GM12878 (cell line): ENCODE data around the gene SERTAD1. TPM values are rescaled to one million over a fixed set of nuclear protein-coding genes. Genes with fewer than 3 reads are reported as not detected.

Experiments
- ATF7 ChIP-seq: fragments of 450-650 bp; IDR thresholded peaks from 2 replicates; pipeline ENCODE4 v1.6.1; 2016; ENCODE audit warnings: low read depth, mild to moderate bottlenecking
- CHD2 ChIP-seq: IDR thresholded peaks from 2 replicates; pipeline ENCODE4 v1.6.1; 2011; ENCODE audit warnings: low read depth, low read length, improper control_type of control experiment, borderline replicate concordance
- E4F1 ChIP-seq: fragments of 450-650 bp; IDR thresholded peaks from 2 replicates; pipeline ENCODE4 v1.6.1; 2018; ENCODE audit warnings: borderline replicate concordance, mild to moderate bottlenecking; ENCODE audit not compliant: partially characterized antibody
- HDGF ChIP-seq: fragments of 450-650 bp; IDR thresholded peaks from 2 replicates; pipeline ENCODE4 v1.6.1; 2016; ENCODE audit warnings: antibody characterized with exemption
- IKZF2 ChIP-seq, 2 experiments: fragments of 450-650 bp; IDR thresholded peaks; 2 replicates each; pipeline ENCODE4 v1.6.1; 2017; ENCODE audit warnings: mild to moderate bottlenecking in 2 of 2, moderate library complexity in 2 of 2
- JUNB ChIP-seq: IDR thresholded peaks from 2 replicates; pipeline ENCODE4 v1.6.1; 2016; ENCODE audit warnings: antibody characterized with exemption, mild to moderate bottlenecking
- KLF5 ChIP-seq: fragments of 450-650 bp; IDR thresholded peaks from 2 replicates; pipeline ENCODE4 v1.6.1; 2014; ENCODE audit warnings: mild to moderate bottlenecking; ENCODE audit not compliant: partially characterized antibody
- MEF2A ChIP-seq: IDR thresholded peaks from 2 replicates; pipeline ENCODE4 v1.6.1; 2011; ENCODE audit warnings: low read depth, mild to moderate bottlenecking, low read length, moderate library complexity; ENCODE audit not compliant: insufficient read depth
- RAD21 ChIP-seq: IDR thresholded peaks from 2 replicates; pipeline ENCODE4 v1.6.1; 2011; ENCODE audit warnings: mild to moderate bottlenecking, low read depth, low read length, moderate library complexity; ENCODE audit not compliant: insufficient read depth
- RELB ChIP-seq: fragments of 450-650 bp; IDR thresholded peaks from 2 replicates; pipeline ENCODE4 v1.6.1; 2017; ENCODE audit warnings: low read depth, mild to moderate bottlenecking, moderate library complexity
- SIN3A ChIP-seq: IDR thresholded peaks from 2 replicates; pipeline ENCODE4 v1.6.1; 2012; ENCODE audit warnings: low read depth, low read length, improper control_type of control experiment
- SMARCA5 ChIP-seq: fragments of 450-650 bp; IDR thresholded peaks from 2 replicates; pipeline ENCODE4 v1.6.1; 2017; ENCODE audit warnings: mild to moderate bottlenecking
- TCF12 ChIP-seq: IDR thresholded peaks from 2 replicates; pipeline ENCODE4 v1.6.1; 2011; ENCODE audit warnings: low read depth, mild to moderate bottlenecking, low read length
- TCF7 ChIP-seq: IDR thresholded peaks from 2 replicates; pipeline ENCODE4 v1.6.1; 2014; ENCODE audit warnings: antibody characterized with exemption, borderline replicate concordance
- USF1 ChIP-seq: IDR thresholded peaks from 2 replicates; pipeline ENCODE4 v1.6.1; 2011; ENCODE audit warnings: borderline replicate concordance, low read depth, mild to moderate bottlenecking, moderate library complexity, mixed read lengths, low read length; ENCODE audit not compliant: insufficient read depth; ENCODE audit errors: extremely low read length
- ZBED1 ChIP-seq: IDR thresholded peaks from 2 replicates; pipeline ENCODE4 v1.6.1; 2016; ENCODE audit warnings: borderline replicate concordance
- polyA plus RNA-seq, 11 experiments: library from polyadenylated mRNA; depleted of rRNA in 4 of 11; unstranded in 6 of 11; stranded (reverse) in 5 of 11; fragments of >200 nt; fragmentation: Nextera tagmentation in 4 of 11; fragmentation: Illumina TruSeq in 1 of 11; extraction: Ambion mirVana in 4 of 11; extraction: Trizol in 1 of 11; gene quantifications; 1 replicate in 1 of 11; 2 replicates in 10 of 11; pipeline versions ENCODE4 v1.2.1 to v1.2.3, GENCODE V29; 2011 to 2016; ENCODE audit warnings: inconsistent platforms in 2 of 11, missing spikeins in 2 of 11, low read depth in 1 of 11
- total RNA-seq, 4 experiments: library from RNA; depleted of rRNA in 3 of 4; stranded (reverse); fragments of >200 nt in 3 of 4; fragmentation: Illumina TruSeq in 1 of 4; extraction: Trizol in 1 of 4; gene quantifications; 2 replicates each; pipeline versions ENCODE4 v1.2.1 to v1.2.3, GENCODE V29; 2013 to 2021

Gene SERTAD1
- total and polyA plus RNA-seq, 10 of the 15 experiments (the other 5 are each of a cell fraction or from before 2014, with no cell fraction given): 0.23 to 14.2 (median 8.0) TPM

- TF ChIP-seq IKZF2 (IDR thresholded peaks at IDR 0.05) (0 out of 4 replicates have a peak, but pooled peaks have one; percentile 17 to 25), TCF12 (no peak), KLF5 (no peak), E4F1 (no peak), JUNB (no peak), ZBED1 (no peak), USF1 (no peak), CHD2 (no peak), RAD21 (peak; percentile 65), SIN3A (no peak), ATF7 (peak; percentile 19; the same call in 1 of the 2 replicates), RELB (peak; percentile 7; the same call in 1 of the 2 replicates), TCF7 (no peak), MEF2A (no peak), SMARCA5 (no peak), HDGF (peak; percentile 40; the same call in 1 of the 2 replicates)
These were observed 19.1 kb upstream of the SERTAD1 start (continued) for GRCh38 chr19:40444825-40445312.
